ENCODE data around the gene PIK3R5.

PIK3R5 gene

GRCh38 chr17:8934346-8934745, 31.2 kb downstream of the PIK3R5 start:
- Histone ChIP-seq H3K27me3 (ENCODE audit: insufficient read depth, low read length, poor library complexity) (no peaks in the 10 kb centered on the region), H3K79me2 (ENCODE audit: control insufficient read depth, insufficient read depth, low read length) (no peaks in the 10 kb centered on the region), H3K56ac (ENCODE audit: low read length) (no peak overlapping the region), H3K9ac (ENCODE audit: low read length) (no peak overlapping the region), H3K4ac (ENCODE audit: low read depth, low read length) (no peak overlapping the region), H3K79me1 (ENCODE audit: low read length) (no peaks in the 10 kb centered on the region), H3K4me3 (ENCODE audit: low read length) (no peak overlapping the region), H2BK120ac (ENCODE audit: low read depth, low read length) (no peak overlapping the region), H3K4me1 (ENCODE audit: control insufficient read depth, low read depth, low read length) (no peaks in the 10 kb centered on the region), H4K5ac (ENCODE audit: low read length) (no peak overlapping the region), H3K36me3 (ENCODE audit: control insufficient read depth, insufficient read depth, low read length) (no peaks in the 10 kb centered on the region), H2BK15ac (replicated peaks; ENCODE audit: low read depth) (no peak overlapping the region), H3K18ac (ENCODE audit: low read length) (no peak overlapping the region), H3K27ac (ENCODE audit: low read depth, low read length) (no peak overlapping the region), H3K23ac (ENCODE audit: low read length) (no peak overlapping the region), H4K8ac (ENCODE audit: low read depth, low read length) (no peak overlapping the region), H2AK5ac (ENCODE audit: low read length) (no peak overlapping the region), H2BK5ac (ENCODE audit: low read length) (no peak overlapping the region), H3K4me2 (ENCODE audit: low read length) (no peak overlapping the region)
- no peak for DNase-seq
- no CpG with 5 or more reads among the region's 6 CpGs for WGBS (ENCODE audit: extremely low coverage, insufficient coverage, low lambda C conversion rate)

GRCh38 chr17:8930649-8931048, 34.9 kb downstream of the PIK3R5 start:
- H3K79me1 ChIP-seq (ENCODE audit: low read length): no peaks in the 10 kb centered on the region
- DNase-seq: no peak
- no peak overlapping the region for H3K18ac ChIP-seq (ENCODE audit: low read length)
- no peak overlapping the region for H3K56ac ChIP-seq (ENCODE audit: low read length)
- no peaks in the 10 kb centered on the region for H3K27me3 ChIP-seq (ENCODE audit: insufficient read depth, low read length, poor library complexity)
- H4K5ac ChIP-seq (ENCODE audit: low read length): no peak overlapping the region
- no peak overlapping the region for H3K9ac ChIP-seq (ENCODE audit: low read length)
- no peak overlapping the region for H2AK5ac ChIP-seq (ENCODE audit: low read length)
- no peak overlapping the region for H2BK120ac ChIP-seq (ENCODE audit: low read depth, low read length)
- H2BK15ac ChIP-seq (replicated peaks; ENCODE audit: low read depth): no peak overlapping the region
- no peak overlapping the region for H4K8ac ChIP-seq (ENCODE audit: low read depth, low read length)
- no peaks in the 10 kb centered on the region for H3K79me2 ChIP-seq (ENCODE audit: control insufficient read depth, insufficient read depth, low read length)
- no peak overlapping the region for H3K4ac ChIP-seq (ENCODE audit: low read depth, low read length)
- no peaks in the 10 kb centered on the region for H3K4me1 ChIP-seq (ENCODE audit: control insufficient read depth, low read depth, low read length)
- WGBS (ENCODE audit: extremely low coverage, insufficient coverage, low lambda C conversion rate): no CpG with 5 or more reads among the region's 4 CpGs
- no peak overlapping the region for H3K27ac ChIP-seq (ENCODE audit: low read depth, low read length)
- H3K4me2 ChIP-seq (ENCODE audit: low read length): no peak overlapping the region
- no peak overlapping the region for H3K23ac ChIP-seq (ENCODE audit: low read length)
- no peak overlapping the region for H2BK5ac ChIP-seq (ENCODE audit: low read length)
- H3K36me3 ChIP-seq (ENCODE audit: control insufficient read depth, insufficient read depth, low read length): no peaks in the 10 kb centered on the region
- no peak overlapping the region for H3K4me3 ChIP-seq (ENCODE audit: low read length)

- no peak overlapping the region for H3K18ac ChIP-seq (ENCODE audit: low read length)
- no peak overlapping the region for H2BK5ac ChIP-seq (ENCODE audit: low read length)
- H3K27me3 ChIP-seq (ENCODE audit: insufficient read depth, low read length, poor library complexity): no peaks in the 10 kb centered on the region
- DNase-seq: no peak
- no peak overlapping the region for H3K4me2 ChIP-seq (ENCODE audit: low read length)
- no peak overlapping the region for H2AK5ac ChIP-seq (ENCODE audit: low read length)
- no peaks in the 10 kb centered on the region for H3K4me1 ChIP-seq (ENCODE audit: control insufficient read depth, low read depth, low read length)
- H2BK15ac ChIP-seq (replicated peaks; ENCODE audit: low read depth): no peak overlapping the region
- no peak overlapping the region for H4K8ac ChIP-seq (ENCODE audit: low read depth, low read length)
- no peaks in the 10 kb centered on the region for H3K79me2 ChIP-seq (ENCODE audit: control insufficient read depth, insufficient read depth, low read length)
- H3K56ac ChIP-seq (ENCODE audit: low read length): no peak overlapping the region
- H3K9ac ChIP-seq (ENCODE audit: low read length): no peak overlapping the region
- no peaks in the 10 kb centered on the region for H3K36me3 ChIP-seq (ENCODE audit: control insufficient read depth, insufficient read depth, low read length)
- H3K23ac ChIP-seq (ENCODE audit: low read length): no peak overlapping the region
- H3K27ac ChIP-seq (ENCODE audit: low read depth, low read length): no peak overlapping the region
- no peak overlapping the region for H2BK120ac ChIP-seq (ENCODE audit: low read depth, low read length)
- H4K5ac ChIP-seq (ENCODE audit: low read length): no peak overlapping the region
- H3K4ac ChIP-seq (ENCODE audit: low read depth, low read length): no peak overlapping the region
- no peaks in the 10 kb centered on the region for H3K79me1 ChIP-seq (ENCODE audit: low read length)
- no peak overlapping the region for H3K4me3 ChIP-seq (ENCODE audit: low read length)
Measured at GRCh38 chr17:8928347-8928746, 37.2 kb downstream of the PIK3R5 start.

- H3K27me3 ChIP-seq (ENCODE audit: insufficient read depth, low read length, poor library complexity): no peaks in the 10 kb centered on the region
- H3K23ac ChIP-seq (ENCODE audit: low read length): no peak overlapping the region
- no peak overlapping the region for H4K8ac ChIP-seq (ENCODE audit: low read depth, low read length)
- H3K79me1 ChIP-seq (ENCODE audit: low read length): no peaks in the 10 kb centered on the region
- H3K18ac ChIP-seq (ENCODE audit: low read length): no peak overlapping the region
- no peak overlapping the region for H2BK15ac ChIP-seq (replicated peaks; ENCODE audit: low read depth)
- no peak overlapping the region for H3K4me3 ChIP-seq (ENCODE audit: low read length)
- no peaks in the 10 kb centered on the region for H3K79me2 ChIP-seq (ENCODE audit: control insufficient read depth, insufficient read depth, low read length)
- H3K36me3 ChIP-seq (ENCODE audit: control insufficient read depth, insufficient read depth, low read length): no peaks in the 10 kb centered on the region
- H2BK5ac ChIP-seq (ENCODE audit: low read length): no peak overlapping the region
- H3K4me1 ChIP-seq (ENCODE audit: control insufficient read depth, low read depth, low read length): no peaks in the 10 kb centered on the region
- H4K5ac ChIP-seq (ENCODE audit: low read length): no peak overlapping the region
- no peak overlapping the region for H3K56ac ChIP-seq (ENCODE audit: low read length)
- H2BK120ac ChIP-seq (ENCODE audit: low read depth, low read length): no peak overlapping the region
- no peak overlapping the region for H3K4ac ChIP-seq (ENCODE audit: low read depth, low read length)
- no peak overlapping the region for H3K4me2 ChIP-seq (ENCODE audit: low read length)
- WGBS (ENCODE audit: extremely low coverage, insufficient coverage, low lambda C conversion rate): no CpG with 5 or more reads among the region's 3 CpGs
- H3K9ac ChIP-seq (ENCODE audit: low read length): no peak overlapping the region
- H3K27ac ChIP-seq (ENCODE audit: low read depth, low read length): no peak overlapping the region
- no peak overlapping the region for H2AK5ac ChIP-seq (ENCODE audit: low read length)
- DNase-seq: no peak
Measured at GRCh38 chr17:8927395-8927794, 38.1 kb downstream of the PIK3R5 start.

GRCh38 chr17:8925808-8926207, 39.7 kb downstream of the PIK3R5 start:
- Histone ChIP-seq H2BK120ac (ENCODE audit: low read depth, low read length) (no peak overlapping the region), H3K79me2 (ENCODE audit: control insufficient read depth, insufficient read depth, low read length) (no peaks in the 10 kb centered on the region), H2AK5ac (ENCODE audit: low read length) (no peak overlapping the region), H3K4me2 (ENCODE audit: low read length) (no peak overlapping the region), H2BK15ac (replicated peaks; ENCODE audit: low read depth) (no peak overlapping the region), H2BK5ac (ENCODE audit: low read length) (no peak overlapping the region), H3K4me1 (ENCODE audit: control insufficient read depth, low read depth, low read length) (no peaks in the 10 kb centered on the region), H3K4me3 (ENCODE audit: low read length) (no peak overlapping the region), H4K8ac (ENCODE audit: low read depth, low read length) (no peak overlapping the region), H3K27ac (ENCODE audit: low read depth, low read length) (no peak overlapping the region), H3K18ac (ENCODE audit: low read length) (no peak overlapping the region), H3K79me1 (ENCODE audit: low read length) (no peaks in the 10 kb centered on the region), H3K56ac (ENCODE audit: low read length) (no peak overlapping the region), H4K5ac (ENCODE audit: low read length) (no peak overlapping the region), H3K23ac (ENCODE audit: low read length) (no peak overlapping the region), H3K9ac (ENCODE audit: low read length) (no peak overlapping the region), H3K4ac (ENCODE audit: low read depth, low read length) (no peak overlapping the region), H3K36me3 (ENCODE audit: control insufficient read depth, insufficient read depth, low read length) (no peaks in the 10 kb centered on the region), H3K27me3 (ENCODE audit: insufficient read depth, low read length, poor library complexity) (no peaks in the 10 kb centered on the region)
- no CpG with 5 or more reads among the region's 4 CpGs for WGBS (ENCODE audit: extremely low coverage, insufficient coverage, low lambda C conversion rate)
- no peak for DNase-seq

DNA sequence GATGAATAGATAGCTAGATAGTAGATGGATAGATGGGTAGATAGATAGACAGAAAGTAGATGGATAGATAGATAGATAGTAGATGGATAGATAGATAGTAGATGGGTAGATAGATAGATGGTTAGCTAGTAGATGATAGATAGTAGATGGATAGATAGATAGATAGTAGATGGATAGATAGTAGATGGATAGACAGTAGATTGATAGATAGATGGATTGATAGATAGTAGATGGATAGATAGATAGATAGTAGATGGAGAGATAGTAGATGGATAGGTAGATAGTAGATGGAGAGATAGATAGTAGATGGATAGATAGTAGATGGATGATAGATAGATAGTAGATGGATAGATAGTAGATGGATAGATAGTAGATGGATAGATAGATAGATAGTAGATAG, 40.4 kb downstream of the PIK3R5 start:
- Histone ChIP-seq H3K56ac (ENCODE audit: low read length) (no peak overlapping the region), H3K4ac (ENCODE audit: low read depth, low read length) (no peak overlapping the region), H3K4me1 (ENCODE audit: control insufficient read depth, low read depth, low read length) (no peaks in the 10 kb centered on the region), H3K27ac (ENCODE audit: low read depth, low read length) (no peak overlapping the region), H3K4me3 (ENCODE audit: low read length) (no peak overlapping the region), H2BK15ac (replicated peaks; ENCODE audit: low read depth) (no peak overlapping the region), H3K18ac (ENCODE audit: low read length) (no peak overlapping the region), H2BK120ac (ENCODE audit: low read depth, low read length) (no peak overlapping the region), H3K23ac (ENCODE audit: low read length) (no peak overlapping the region), H4K8ac (ENCODE audit: low read depth, low read length) (no peak overlapping the region), H3K9ac (ENCODE audit: low read length) (no peak overlapping the region), H4K5ac (ENCODE audit: low read length) (no peak overlapping the region), H2BK5ac (ENCODE audit: low read length) (no peak overlapping the region), H3K27me3 (ENCODE audit: insufficient read depth, low read length, poor library complexity) (no peaks in the 10 kb centered on the region), H2AK5ac (ENCODE audit: low read length) (no peak overlapping the region), H3K79me2 (ENCODE audit: control insufficient read depth, insufficient read depth, low read length) (no peaks in the 10 kb centered on the region), H3K4me2 (ENCODE audit: low read length) (no peak overlapping the region), H3K79me1 (ENCODE audit: low read length) (no peaks in the 10 kb centered on the region), H3K36me3 (ENCODE audit: control insufficient read depth, insufficient read depth, low read length) (no peaks in the 10 kb centered on the region)
- no peak for DNase-seq
